Esophagus mucosa (tissue), 1 donor: ENCODE results near the gene TMCC2. TPM values are rescaled to one million over a fixed set of nuclear protein-coding genes. Genes with fewer than 3 reads are reported as not detected.

Experiments used
- total RNA-seq: library from RNA; stranded (reverse); gene quantifications from one replicate; pipeline ENCODE4 v1.2.4, GENCODE V29; 2023
- donor health status: DM: yes; HTN: yes; CAD: no.

Gene TMCC2
- total RNA-seq, 1 donor from 2014 or later: 1.00 TPM

Other genes with a start within 250 kb of the TMCC2 start
- gene CNTN2, start 184.7 kb upstream of the TMCC2 start, total RNA-seq: 0.04 TPM
- 1.3 TPM for gene TMEM81, start 143.5 kb upstream of the TMCC2 start, total RNA-seq
- 6.9 TPM for gene RBBP5, start 106.0 kb upstream of the TMCC2 start, total RNA-seq
- 5.7 TPM for gene DSTYK, start 16.2 kb upstream of the TMCC2 start, total RNA-seq
- gene NUAK2, start 93.8 kb downstream of the TMCC2 start, total RNA-seq: 28.3 TPM
- 3.1 TPM for gene KLHDC8A, start 129.0 kb downstream of the TMCC2 start, total RNA-seq
- 6.1 TPM for gene LEMD1, start 194.1 kb downstream of the TMCC2 start, total RNA-seq
- 2.1 TPM for gene BLACAT1, start 228.1 kb downstream of the TMCC2 start, total RNA-seq